GM12872 (cell line): ENCODE measurements around the gene ABHD17A.

ENCODE experiments used
- TF ChIP-seq, protein P1 (sequence below): IDR thresholded peaks from 3 replicates; pipeline ENCODE4 v1.5.1; 2011; ENCODE audit warnings: low read depth, mild to moderate bottlenecking, low read length, moderate library complexity; ENCODE audit not compliant: insufficient read depth

Gene ABHD17A

DNA sequence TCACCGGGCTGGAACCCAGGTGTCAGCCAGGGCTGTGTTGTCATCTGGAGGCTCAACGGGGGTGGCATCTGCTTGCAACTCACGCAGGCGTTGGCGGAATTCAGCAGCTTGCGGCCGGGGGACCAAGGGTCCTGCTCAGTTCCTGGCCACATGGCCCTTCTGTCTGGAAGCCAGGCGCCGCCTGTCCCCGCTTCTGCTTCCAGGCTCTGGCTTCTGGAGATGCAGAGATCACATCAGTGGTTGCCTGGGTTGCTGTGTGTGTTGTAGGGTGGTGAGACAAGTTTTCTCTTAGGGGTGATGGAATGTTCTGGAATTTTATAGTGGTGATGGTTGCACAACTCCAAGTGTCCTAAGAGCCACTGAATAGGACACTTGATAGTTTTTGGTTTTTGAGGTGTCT is 24.9 kb upstream of the ABHD17A start:
- TF ChIP-seq, protein P1, sequence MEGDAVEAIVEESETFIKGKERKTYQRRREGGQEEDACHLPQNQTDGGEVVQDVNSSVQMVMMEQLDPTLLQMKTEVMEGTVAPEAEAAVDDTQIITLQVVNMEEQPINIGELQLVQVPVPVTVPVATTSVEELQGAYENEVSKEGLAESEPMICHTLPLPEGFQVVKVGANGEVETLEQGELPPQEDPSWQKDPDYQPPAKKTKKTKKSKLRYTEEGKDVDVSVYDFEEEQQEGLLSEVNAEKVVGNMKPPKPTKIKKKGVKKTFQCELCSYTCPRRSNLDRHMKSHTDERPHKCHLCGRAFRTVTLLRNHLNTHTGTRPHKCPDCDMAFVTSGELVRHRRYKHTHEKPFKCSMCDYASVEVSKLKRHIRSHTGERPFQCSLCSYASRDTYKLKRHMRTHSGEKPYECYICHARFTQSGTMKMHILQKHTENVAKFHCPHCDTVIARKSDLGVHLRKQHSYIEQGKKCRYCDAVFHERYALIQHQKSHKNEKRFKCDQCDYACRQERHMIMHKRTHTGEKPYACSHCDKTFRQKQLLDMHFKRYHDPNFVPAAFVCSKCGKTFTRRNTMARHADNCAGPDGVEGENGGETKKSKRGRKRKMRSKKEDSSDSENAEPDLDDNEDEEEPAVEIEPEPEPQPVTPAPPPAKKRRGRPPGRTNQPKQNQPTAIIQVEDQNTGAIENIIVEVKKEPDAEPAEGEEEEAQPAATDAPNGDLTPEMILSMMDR, result no peak

DNA sequence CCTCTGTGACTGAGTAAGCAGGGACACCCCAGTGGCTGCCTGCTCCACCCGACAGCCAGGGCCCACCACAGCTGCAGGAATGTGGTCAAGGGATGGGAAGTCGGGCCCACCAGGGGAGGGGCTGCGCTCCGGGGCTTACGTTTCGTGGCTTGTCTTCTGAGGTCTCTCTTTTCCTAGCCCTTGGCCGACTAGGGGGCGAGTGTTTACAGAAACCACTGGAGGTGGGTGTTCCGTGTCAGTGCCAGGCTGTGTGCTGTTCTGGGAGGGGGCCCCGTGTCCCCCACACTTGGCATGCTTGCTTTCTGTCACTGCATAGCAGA is 24.4 kb upstream of the ABHD17A start:
- TF ChIP-seq, protein P1, result no peak

DNA sequence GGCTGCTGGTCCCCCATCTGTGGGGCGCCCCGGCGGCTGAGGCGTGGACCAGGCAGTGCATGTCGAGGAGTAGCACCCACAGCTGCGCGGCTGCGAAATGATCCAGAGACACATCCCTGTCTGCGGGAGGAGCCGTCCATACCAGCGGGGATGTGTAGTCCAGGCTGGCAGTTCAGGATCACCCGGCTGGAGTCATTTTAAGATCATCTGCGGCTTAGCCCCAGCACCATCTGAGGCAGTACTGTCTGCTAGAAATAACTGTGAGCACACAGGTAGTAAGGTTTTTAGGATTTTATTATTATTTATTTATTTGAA is 23.0 kb upstream of the ABHD17A start:
- TF ChIP-seq, protein P1, result no peak

DNA sequence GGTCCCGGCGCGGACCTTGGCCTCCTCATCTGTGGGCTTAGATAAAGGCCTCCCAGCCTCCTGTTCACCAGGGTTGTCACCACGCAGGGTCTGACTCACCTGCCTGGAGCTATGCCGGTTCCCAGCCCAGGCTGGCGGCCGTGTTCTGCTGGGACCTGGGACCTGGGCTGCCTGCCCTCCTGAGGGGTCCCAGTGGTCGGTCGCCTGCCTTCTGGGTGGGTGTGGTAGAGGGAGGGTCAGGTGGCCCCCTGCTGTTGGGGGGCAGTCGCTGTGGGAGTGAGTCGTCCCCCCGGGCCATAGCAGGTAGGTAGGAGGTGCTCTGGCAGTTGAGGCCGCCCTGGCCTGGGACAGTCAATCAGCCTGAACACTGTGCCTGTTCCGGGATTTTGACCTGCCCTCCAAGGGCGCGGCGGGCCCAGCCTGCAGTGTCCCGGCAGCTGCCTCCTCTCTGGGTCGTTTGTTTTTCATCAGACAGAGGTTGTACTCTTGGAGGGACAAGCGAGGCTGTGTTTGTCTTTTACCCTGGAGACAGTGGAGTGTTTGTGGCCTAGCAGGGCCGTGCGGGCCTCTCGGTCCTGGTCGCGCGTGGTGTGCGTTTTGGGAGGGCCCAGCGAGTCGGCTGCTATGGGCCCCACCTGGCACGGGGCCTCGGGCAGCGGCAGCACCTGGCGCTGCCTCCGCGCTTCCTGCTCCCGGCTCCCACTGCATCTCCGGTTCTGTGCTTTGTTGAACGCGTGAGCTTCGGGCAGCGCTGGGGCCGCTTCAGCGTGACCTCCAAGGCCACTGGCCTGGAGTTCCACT is 22.5 kb upstream of the ABHD17A start:
- TF ChIP-seq, protein P1, result no peak

DNA sequence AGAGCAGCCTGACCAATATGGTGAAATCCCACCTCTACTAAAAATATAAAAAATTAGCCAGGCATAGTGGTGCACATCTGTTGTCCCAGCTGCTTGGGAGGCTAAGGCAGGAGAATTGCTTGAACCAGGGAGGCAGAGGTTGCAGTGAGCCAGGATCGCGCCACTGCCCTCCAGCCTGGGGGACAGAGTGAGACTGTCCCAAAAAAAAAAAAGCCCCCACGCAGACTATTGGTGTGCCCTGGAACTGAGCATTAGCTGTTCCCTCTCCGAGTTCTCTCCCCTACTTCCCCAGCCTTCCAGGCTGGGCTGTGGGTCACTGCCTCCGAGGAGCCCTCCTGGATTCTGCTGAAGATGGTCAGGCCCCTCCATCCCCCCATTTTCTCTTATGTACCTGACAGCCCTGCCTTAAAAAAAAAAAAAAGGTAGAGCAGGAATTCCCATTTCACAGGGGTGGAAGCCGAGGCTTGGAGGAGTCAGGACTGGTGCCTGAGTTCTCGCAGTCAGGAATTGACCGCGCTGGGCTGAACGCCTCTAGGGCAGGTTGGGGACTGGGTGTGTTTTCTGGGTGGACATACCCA is 21.8 kb upstream of the ABHD17A start:
- TF ChIP-seq, protein P1, result no peak

DNA sequence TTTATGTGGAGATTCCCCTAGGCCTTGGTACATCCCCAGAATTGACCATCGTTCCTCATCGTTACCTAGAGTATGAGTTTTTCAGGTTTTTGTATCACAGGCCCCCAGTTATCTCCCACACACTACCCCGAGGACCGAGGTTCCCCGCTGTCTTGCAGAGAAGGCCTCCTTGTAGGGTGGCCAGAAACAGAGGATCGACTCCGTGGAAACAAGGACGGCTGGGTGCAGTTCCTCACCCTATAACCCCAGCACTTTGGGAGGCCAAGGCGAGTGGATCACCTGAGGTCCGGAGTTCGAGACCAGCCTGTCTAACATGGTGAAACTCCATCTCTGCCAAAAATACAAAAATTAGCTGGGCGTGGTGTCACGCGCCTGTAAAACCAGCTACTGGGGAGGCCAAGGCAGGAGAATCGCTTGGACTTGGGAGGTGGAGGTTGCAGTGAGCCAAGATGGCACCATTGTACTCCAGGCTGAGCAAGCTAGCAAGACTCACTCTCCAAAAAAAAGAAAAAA is 20.6 kb upstream of the ABHD17A start:
- TF ChIP-seq, protein P1, result no peak

DNA sequence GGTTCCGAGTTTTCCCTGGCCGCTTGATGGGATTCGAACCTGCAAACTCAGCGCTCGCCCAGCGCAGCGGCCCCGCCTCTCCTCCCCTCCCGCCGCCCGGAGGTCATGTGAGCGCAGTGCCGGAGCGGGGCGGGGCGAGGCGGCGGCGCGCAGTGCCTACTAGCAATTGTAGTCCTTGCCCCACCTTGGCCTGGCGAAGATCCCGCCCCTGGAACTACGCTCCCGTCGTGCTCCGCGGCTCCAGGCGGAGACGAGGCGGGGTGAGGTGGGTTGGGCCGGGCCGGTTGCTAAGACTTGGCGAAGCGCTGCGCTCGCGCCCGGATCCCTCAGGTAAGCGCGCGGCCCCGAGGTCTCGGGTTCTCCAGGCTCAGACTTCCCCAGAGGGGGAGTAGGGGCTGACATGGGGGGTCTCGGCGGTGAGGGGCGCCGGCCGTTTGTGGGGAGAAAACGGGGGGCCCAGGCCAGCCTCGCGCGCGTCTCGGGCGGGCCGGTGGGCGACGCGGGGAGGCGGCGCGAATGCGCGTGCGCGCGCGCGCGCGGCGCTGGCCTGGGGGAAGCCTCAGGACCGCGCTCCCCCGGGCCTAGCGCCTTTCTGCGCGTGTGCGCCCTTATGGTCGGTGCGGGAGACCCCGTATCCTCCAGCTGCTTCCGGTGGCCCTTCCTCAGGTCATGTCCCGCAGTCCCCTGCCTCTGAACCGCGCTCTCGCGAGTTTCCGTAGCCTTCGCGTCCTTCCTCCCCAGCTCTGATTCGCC is 20.0 kb upstream of the ABHD17A start, which contains the start of the genes ADAT3 and SCAMP4:
Gene ADAT3 (plus strand): TSS at position 290 of the 753 bp plus-strand sequence. CDS start 6,649 bp downstream, outside the sequence.
Gene SCAMP4 (plus strand): TSS at position 290 of the 753 bp plus-strand sequence. CDS start 9,621 bp downstream, outside the sequence.
- TF ChIP-seq, protein P1, result no peak
